GM19238 (cell line): ENCODE data around the gene TBPL1.
A peak's percentile ranks its signal among the peaks of the same experiment; 100 is the strongest.
"Not testable (repeated sequence)": the region's sequence is repeated elsewhere in the genome, so short reads cannot be mapped to it uniquely, and the experiment has no call there.

Experiments used
- DNase-seq: peaks from one replicate; pipeline ENCODE4 v3.0.0; 2011; ENCODE audit warnings: low spot score; ENCODE audit not compliant: insufficient read length

Gene TBPL1

DNA sequence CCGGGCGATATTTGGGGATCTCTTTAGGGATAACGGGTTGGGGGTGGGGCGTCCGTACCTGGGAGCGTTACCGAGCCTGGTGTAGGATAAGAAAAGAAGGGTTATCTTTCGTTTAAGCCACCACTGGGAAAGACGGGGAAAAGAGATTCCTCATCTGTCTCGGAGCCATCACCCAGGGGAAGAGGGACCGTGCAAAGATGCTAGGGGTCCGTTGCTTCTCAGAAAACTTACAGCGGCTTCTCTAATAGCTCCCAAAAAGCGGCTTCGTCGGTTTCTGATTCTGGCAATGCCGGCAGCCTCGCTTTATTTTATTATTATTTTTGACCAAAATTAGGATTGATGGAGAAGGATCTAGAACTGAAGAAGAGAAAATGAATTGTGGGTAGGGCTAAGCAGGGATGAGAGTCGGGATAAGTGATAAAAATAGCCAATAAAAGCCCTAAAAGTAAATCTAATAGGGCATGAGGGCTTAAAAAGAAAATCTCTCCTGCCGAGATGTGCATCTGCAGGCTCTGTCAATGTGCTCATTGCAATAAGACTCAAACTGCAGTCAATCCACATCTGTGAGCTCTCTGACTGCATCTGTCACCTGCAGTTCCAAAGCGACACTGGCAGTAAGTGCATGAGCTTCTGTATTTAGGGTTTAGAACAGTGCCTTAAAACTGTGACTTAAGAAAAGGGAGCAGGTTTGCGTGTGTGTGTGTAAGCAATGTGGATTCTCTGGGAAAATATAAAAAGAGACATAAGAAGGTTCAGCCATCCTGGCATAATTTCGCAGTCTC is 801 bp downstream of the TBPL1 start:
- DNase-seq, result no peak

DNA sequence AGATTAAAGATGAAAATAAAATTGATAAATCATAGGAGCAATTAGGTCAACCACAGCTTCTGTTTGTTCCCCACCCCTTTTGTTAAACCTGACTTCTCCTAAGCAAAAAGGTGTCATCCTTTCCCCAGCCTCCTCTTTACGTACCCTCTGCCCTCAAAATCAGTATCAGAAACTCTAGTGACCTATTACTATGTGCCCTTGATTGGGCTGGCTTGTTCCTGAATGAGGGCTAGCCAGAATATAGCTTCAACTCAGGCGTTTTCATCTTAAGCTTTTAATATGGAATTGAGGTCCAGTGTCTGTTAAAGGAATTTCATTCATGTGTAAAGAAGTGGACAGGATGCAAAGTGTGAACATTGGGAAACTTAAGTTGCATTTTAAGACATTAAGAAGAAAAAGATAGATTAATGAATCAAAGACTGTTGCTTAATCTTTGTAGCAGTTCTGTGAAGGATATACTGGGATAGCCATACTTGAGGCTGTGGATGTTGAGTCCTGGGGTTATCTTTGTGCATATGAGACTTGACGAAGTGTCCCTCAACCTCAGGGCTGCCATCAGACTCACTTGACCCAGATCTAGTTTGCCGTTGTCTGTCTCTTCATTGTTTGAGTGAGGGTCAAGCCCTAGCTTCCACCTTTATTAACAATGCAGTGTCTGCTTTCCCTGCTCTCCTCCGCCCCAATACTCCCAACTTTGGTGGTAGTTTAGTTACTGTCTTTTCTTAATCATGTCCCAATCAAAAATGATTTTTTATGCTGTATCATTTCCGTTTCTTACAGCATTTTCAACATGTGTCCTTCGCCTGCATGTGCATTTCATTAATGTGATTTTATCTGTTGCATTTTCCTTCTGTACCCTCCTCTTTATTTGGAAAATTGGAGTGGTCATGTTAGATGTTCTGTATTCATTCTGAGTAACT is 1.9 kb downstream of the TBPL1 start:
- DNase-seq, result no peak

GRCh38 chr6:133955582-133956415 is 2.8 kb downstream of the TBPL1 start:
- no peak for DNase-seq

- no peak for DNase-seq
Measured at GRCh38 chr6:133956416-133957049, 3.5 kb downstream of the TBPL1 start.

- no peak for DNase-seq
Measured at GRCh38 chr6:133957227-133957626, 4.2 kb downstream of the TBPL1 start.

- DNase-seq, result no peak
Measured at GRCh38 chr6:133957780-133958242, 4.8 kb downstream of the TBPL1 start.

- no peak for DNase-seq
Measured at GRCh38 chr6:133958791-133959190, 5.8 kb downstream of the TBPL1 start.

DNA sequence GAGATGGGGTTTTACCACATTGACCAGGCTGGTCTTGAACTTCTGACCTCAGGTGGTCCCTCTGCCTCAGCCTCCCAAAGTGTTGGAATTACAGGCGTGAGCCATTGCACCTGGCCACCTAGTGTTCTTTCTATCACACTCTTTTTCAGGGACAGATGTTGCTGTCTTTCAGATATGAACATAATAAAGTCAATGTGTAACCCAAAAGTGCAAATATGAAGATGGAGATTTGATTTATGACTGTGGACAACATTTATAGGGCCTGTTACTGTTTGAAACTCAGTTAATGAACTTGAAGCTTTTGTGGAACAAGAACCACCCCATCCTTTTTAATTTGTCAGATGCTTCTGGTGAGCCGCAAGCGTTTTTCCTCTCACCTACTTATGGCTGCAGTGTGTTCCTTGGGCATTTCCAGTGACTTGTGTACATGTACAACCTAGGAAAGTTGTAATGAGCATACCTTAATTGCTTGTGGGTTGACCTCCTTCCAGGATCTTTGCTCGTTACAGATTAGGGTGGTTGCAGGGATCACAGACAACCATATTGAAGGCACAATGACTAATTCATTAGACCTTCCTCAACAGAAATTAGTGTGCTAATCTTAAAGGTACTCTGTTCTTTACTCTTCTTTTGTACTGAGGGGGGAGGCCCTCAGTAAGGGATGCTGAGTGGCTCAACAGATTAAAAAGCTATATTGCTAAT is 6.8 kb downstream of the TBPL1 start:
- DNase-seq, result no peak

DNA sequence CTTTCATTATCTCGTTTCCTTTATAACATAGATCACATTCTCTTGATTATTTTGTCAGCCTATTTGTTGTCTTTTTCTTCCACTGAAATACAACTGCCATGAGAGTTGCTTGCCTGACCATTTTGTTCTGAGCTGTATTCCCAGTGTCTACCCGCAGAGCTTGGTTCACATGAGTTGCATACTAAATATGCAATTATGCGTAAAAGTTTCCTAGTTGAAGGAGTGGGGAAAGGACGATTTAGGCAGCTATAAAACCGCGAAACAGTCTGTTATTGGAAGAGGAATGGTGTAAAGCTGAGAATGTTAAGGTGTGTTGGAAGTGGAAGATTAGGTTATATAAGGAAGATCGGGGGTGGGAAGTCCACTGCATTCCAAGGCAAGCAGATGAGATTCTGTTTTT is 8.8 kb downstream of the TBPL1 start:
- no peak for DNase-seq

DNA sequence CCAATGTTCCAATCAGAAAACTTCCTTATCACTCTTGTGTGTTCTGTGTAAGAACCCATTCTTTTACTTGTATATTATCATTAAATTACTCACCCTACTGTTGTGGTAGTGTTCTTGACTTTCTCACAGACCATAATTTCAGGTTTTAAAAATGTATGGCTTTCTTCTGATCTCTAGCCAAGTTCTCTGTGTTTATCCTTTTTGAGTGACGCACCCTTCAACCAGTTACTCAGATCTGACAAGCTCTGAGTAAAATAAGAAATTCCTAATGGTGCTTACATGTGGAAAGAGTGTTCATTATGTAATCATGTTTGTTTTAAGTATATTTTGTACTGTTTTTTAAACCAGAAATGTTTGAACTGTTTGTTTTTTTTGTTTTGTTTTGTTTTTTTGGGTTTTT is 11.0 kb downstream of the TBPL1 start:
- no peak for DNase-seq

DNA sequence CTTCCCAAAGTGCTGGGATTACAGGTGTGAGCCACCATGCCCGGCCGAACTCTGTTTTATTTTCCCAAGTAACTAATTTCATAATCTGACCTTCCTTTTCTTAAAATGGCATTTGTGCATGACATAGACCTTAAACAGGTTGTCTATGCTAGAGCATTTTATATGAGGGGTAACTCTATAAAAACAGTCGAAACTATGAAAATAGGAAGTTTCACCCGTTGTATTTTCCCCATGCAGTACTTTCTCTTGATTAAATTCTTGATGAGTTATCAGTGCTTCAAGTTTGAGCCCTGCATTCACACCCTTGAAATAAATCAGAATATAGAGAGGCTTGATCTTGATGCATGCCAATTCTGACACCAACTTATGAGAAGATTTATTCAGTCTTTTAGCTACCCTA is 11.7 kb downstream of the TBPL1 start:
- no peak for DNase-seq

DNA sequence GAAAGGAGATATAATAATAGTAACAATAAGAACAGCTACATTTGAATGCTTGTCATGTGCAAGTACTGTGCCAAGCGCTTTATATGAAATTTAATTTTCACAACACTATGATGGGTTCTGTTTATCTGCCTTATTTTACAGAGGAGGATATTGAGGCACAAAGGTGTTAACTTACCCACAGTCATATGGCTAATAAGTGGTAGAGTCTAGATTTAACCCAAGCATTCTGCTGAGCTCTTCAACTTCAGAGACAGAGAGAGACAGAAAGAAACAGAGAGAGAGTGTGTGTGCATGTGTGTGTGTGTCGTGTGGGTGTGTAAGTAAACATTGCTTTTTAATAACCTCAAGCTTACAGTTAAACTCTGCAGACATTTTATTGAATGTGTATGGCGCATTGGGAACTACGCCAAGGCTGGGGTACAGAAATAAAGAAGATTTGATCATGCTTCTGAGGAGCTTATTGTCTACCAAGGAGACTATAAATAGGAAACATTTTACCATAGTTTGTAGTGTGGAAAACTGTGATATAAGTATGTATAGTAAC is 12.9 kb downstream of the TBPL1 start:
- no peak for DNase-seq

GRCh38 chr6:133966654-133967329 is 13.8 kb downstream of the TBPL1 start:
- DNase-seq, result peak; percentile 19

DNA sequence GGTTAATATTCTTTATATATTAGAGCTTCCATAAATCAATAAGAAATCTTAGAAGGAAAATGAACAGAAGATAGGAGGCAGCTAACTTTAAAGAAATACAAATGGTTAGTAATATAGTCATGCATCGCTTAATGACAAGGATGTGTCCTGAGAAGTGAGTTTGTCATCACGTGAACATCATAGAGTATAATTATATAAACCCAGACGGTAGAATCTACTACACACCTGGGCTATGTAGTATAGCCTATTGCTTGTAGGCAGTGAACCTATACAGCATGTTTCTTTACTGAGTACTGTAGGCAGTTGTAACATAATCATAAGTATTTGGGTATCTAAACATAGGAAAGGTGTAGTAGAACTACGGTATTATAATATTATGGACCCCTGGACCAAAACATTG is 14.3 kb downstream of the TBPL1 start:
- no peak for DNase-seq

DNA sequence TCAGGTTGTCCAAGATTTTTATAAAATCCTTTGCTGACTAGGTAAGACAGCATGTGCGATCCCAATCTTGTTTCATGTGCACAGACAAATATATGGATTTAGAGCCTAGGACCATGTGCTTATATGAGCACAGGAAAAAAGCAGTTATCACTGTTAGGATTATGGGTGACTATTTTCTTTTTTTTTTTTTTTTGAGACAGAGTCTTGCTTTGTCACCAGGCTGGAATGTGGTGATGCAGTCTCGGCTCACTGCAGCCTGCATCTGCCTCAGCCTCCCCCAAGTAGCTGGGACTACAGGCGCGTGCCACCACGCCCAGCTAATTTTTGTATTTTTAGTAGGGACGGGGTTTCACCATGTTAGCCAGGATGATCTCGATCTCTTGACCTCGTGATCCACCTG is 14.8 kb downstream of the TBPL1 start:
- DNase-seq, result not testable (repeated sequence)

GRCh38 chr6:133969285-133969920 is 16.4 kb downstream of the TBPL1 start:
- DNase-seq, result no peak

GRCh38 chr6:133969921-133970295 is 16.9 kb downstream of the TBPL1 start:
- no peak for DNase-seq

DNA sequence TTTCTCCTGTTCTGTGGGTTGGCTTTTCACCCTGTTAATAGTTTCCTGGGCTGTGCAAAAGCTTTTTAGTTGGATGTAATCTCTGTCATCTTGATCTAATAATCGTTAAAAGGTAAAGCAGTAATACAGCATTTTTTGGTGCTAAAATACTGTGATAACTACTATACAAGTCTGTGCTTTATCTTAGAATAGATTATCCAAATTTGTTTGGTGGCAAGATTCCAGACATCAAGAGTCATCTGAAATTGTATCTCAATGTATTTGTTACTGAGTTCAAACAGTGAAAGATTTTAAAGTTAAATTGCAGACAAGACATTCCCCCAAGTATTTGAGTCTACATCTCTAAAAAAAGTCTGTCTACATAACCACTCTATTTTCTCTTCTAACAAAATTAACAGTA is 18.8 kb downstream of the TBPL1 start:
- no peak for DNase-seq

DNA sequence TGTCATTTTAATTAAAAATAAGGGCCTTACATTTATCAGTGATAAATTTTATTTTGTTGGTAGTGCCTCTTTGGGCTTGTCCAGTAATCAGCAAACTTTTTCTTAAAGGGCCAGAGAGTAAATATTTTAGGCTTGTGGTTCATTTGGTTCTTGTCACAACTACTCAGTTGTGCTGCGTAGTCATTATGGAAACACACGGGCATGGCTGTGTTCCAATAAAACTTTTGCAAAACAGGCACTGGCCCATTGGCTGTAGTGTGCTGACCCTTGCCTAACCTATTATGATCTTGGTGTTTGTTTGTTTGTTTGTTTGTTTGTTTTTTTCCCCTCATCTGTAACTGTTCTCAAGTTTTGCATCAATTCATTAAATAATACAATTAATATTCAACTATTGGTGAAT is 19.4 kb downstream of the TBPL1 start:
- DNase-seq, result no peak
